Neural progenitor cell (in vitro differentiated cells): ENCODE results near the gene SEMA3D.

Experiments used
- CTCF ChIP-seq: fragments of 200-600 bp; sonication (generic); IDR thresholded peaks from 2 replicates; pipeline ENCODE4 v1.5.1; 2017; ENCODE audit warnings: antibody characterized with exemption, mild to moderate bottlenecking
- EZH2phosphoT487 ChIP-seq: fragments of 200-600 bp; sonication (generic); IDR thresholded peaks from 2 replicates; pipeline ENCODE4 v1.6.1; 2017; ENCODE audit warnings: antibody characterized with exemption

- TF ChIP-seq CTCF (no peak), EZH2phosphoT487 (no peak)
These were observed 162.9 kb downstream of the SEMA3D start for GRCh38 chr7:85023916-85024315.
